ENCODE results near the gene CCDC110. TPM values are rescaled to one million over a fixed set of nuclear protein-coding genes. Genes with fewer than 3 reads are reported as not detected.

Gene CCDC110
- total and polyA plus RNA-seq, 2 of the 13 experiments (the other 11 are each of a cell fraction or from before 2014, with no cell fraction given), result not detected

DNA sequence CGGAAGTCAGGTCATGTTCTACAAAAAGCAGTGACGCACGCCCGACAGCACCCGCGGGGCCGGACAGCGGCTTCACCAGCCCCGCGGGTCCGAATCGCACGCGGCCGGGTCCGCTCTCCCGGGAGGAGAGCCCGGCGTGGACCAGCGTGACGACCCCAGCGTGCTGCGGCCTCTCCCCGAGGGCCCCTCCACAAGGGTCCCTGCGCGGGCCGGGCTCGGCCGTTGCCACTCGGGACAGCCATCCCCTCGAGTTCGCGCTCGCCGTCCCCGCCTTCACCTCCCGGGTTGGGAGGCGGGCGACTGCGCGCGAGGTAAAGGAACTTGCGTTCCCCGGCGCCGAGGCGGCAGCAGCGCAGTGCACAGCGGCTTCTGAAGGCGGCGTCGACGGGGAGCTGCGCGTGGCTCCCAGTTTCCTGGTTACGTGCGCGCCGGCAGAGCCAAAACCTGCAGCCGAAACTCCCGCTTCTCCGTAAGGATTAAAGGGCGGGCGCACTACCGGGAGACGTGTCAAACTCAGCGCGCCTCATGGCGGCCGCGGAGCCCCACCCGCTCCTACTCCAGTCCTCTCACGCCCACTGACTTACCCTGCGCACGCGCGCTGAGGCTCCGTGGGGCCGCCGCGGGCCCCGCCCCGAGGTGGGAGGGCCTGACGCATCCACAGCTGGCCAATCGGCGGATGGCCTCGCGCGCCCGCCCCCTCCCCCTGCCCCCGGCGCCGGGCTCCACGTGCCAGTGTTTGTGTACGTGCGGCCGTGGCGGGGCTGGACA is 75.4 kb downstream of the CCDC110 start (continued):
- TF ChIP-seq, protein P1, sequence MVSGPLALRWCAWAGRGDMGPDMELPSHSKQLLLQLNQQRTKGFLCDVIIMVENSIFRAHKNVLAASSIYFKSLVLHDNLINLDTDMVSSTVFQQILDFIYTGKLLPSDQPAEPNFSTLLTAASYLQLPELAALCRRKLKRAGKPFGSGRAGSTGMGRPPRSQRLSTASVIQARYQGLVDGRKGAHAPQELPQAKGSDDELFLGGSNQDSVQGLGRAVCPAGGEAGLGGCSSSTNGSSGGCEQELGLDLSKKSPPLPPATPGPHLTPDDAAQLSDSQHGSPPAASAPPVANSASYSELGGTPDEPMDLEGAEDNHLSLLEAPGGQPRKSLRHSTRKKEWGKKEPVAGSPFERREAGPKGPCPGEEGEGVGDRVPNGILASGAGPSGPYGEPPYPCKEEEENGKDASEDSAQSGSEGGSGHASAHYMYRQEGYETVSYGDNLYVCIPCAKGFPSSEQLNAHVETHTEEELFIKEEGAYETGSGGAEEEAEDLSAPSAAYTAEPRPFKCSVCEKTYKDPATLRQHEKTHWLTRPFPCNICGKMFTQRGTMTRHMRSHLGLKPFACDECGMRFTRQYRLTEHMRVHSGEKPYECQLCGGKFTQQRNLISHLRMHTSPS (CRISPR knock-in tag; IDR thresholded peaks at IDR 0.05; ENCODE audit: low read depth), result 0 out of 2 replicates have a peak, but pooled peaks have one; percentile 25
- peak; percentile 91 for TF ChIP-seq GABPB1 (CRISPR knock-in tag; IDR thresholded peaks at IDR 0.05)
- TF ChIP-seq MATR3 (CRISPR knock-in tag; IDR thresholded peaks at IDR 0.05), result no peak
- TF ChIP-seq SRF (IDR thresholded peaks at IDR 0.05; ENCODE audit: low read depth, low read length), result no peak
- TF ChIP-seq EZH2 (conservative IDR thresholded peaks at IDR 0.05; ENCODE audit: low read depth, low read length), result no peak
- TF ChIP-seq CBX5 (CRISPR knock-in tag; IDR thresholded peaks at IDR 0.05; ENCODE audit: borderline replicate concordance), result peak; percentile 33; the same call in 1 of the 2 replicates
- peak; percentile 82 for TF ChIP-seq POLR2G (IDR thresholded peaks at IDR 0.05; ENCODE audit: low read depth, low read length)
- TF ChIP-seq, protein P2, sequence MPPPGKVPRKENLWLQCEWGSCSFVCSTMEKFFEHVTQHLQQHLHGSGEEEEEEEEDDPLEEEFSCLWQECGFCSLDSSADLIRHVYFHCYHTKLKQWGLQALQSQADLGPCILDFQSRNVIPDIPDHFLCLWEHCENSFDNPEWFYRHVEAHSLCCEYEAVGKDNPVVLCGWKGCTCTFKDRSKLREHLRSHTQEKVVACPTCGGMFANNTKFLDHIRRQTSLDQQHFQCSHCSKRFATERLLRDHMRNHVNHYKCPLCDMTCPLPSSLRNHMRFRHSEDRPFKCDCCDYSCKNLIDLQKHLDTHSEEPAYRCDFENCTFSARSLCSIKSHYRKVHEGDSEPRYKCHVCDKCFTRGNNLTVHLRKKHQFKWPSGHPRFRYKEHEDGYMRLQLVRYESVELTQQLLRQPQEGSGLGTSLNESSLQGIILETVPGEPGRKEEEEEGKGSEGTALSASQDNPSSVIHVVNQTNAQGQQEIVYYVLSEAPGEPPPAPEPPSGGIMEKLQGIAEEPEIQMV (CRISPR knock-in tag; IDR thresholded peaks at IDR 0.05; ENCODE audit: low read depth), result no peak; the same call in 1 of the 2 replicates
- no peak for TF ChIP-seq FOXM1 (CRISPR knock-in tag; IDR thresholded peaks at IDR 0.05)
- peak; percentile 65 for TF ChIP-seq PHF20 (CRISPR knock-in tag; IDR thresholded peaks at IDR 0.05)
- TF ChIP-seq NR2C2 (CRISPR knock-in tag; IDR thresholded peaks at IDR 0.05; ENCODE audit: borderline replicate concordance), result peak; percentile 40; the same call in 1 of the 2 replicates
- no peak for TF ChIP-seq ZNF652 (CRISPR knock-in tag; IDR thresholded peaks at IDR 0.05; ENCODE audit: borderline replicate concordance, low read depth)
- TF ChIP-seq ZNF775 (CRISPR knock-in tag; IDR thresholded peaks at IDR 0.05; ENCODE audit: borderline replicate concordance), result peak; percentile 88
- TF ChIP-seq SMAD3 (CRISPR knock-in tag; IDR thresholded peaks at IDR 0.05), result peak; percentile 26; the same call in 1 of the 2 replicates
- TF ChIP-seq THYN1 (CRISPR knock-in tag; IDR thresholded peaks at IDR 0.05; ENCODE audit: borderline replicate concordance, low read depth), result 0 out of 2 replicates have a peak, but pooled peaks have one; percentile 88
- TF ChIP-seq ZFY (CRISPR knock-in tag; IDR thresholded peaks at IDR 0.05), result peak; percentile 82
- peak; percentile 93; the same call in 1 of the 2 replicates for TF ChIP-seq ZNF510 (CRISPR knock-in tag; IDR thresholded peaks at IDR 0.05; ENCODE audit: low read depth)
- peak; percentile 98 for TF ChIP-seq SRY (CRISPR knock-in tag; IDR thresholded peaks at IDR 0.05)
- TF ChIP-seq RCOR2 (CRISPR knock-in tag; IDR thresholded peaks at IDR 0.05), result 0 out of 2 replicates have a peak, but pooled peaks have one; percentile 12
- no peak for TF ChIP-seq HHEX (CRISPR knock-in tag; IDR thresholded peaks at IDR 0.05)
- peak; percentile 97 for TF ChIP-seq ZFP37 (CRISPR knock-in tag; IDR thresholded peaks at IDR 0.05; ENCODE audit: borderline replicate concordance)
- TF ChIP-seq BCL6 (CRISPR knock-in tag; IDR thresholded peaks at IDR 0.05), result peak; percentile 32; the same call in 1 of the 2 replicates
- peak; percentile 95; the same call in 1 of the 2 replicates for TF ChIP-seq FOXC1 (CRISPR knock-in tag; IDR thresholded peaks at IDR 0.05; ENCODE audit: borderline replicate concordance)
- TF ChIP-seq ZNF616 (CRISPR knock-in tag; IDR thresholded peaks at IDR 0.05; ENCODE audit: low read depth), result peak; percentile 91
- peak; percentile 93; the same call in 1 of the 2 replicates for TF ChIP-seq ZNF773 (CRISPR knock-in tag; IDR thresholded peaks at IDR 0.05; ENCODE audit: borderline replicate concordance)
- TF ChIP-seq ZFP82 (CRISPR knock-in tag; IDR thresholded peaks at IDR 0.05; ENCODE audit: borderline replicate concordance), result no peak; the same call in 1 of the 2 replicates
- no peak for TF ChIP-seq ZNF34 (CRISPR knock-in tag; IDR thresholded peaks at IDR 0.05; ENCODE audit: borderline replicate concordance)
- peak; percentile 86 for TF ChIP-seq ZNF414 (CRISPR knock-in tag; IDR thresholded peaks at IDR 0.05)
